Loucy (cell line): ENCODE data around the gene H2BW1.

Experiments
- H2AFZ ChIP-seq: fragments of 200-600 bp; sonication (generic); 2 replicates; pipeline ENCODE4 v1.6.0; 2016; ENCODE audit warnings: antibody characterized with exemption, mild to moderate bottlenecking, low read length, moderate library complexity
- H3F3A ChIP-seq: fragments of 200-600 bp; 2 replicates; pipeline ENCODE4 v1.6.0; 2016; ENCODE audit warnings: antibody characterized with exemption, low read depth, mild to moderate bottlenecking
- H3K27me3 ChIP-seq: fragments of 200-600 bp; sonication (generic); 2 replicates; pipeline ENCODE4 v1.6.1; 2014; ENCODE audit warnings: low read length, mild to moderate bottlenecking; ENCODE audit not compliant: insufficient read depth, poor library complexity, severe bottlenecking
- H3K36me3 ChIP-seq: fragments of 200-600 bp; sonication (generic); 2 replicates; pipeline ENCODE4 v1.6.1; 2016; ENCODE audit warnings: low read length; ENCODE audit not compliant: insufficient read depth
- H3K4me1 ChIP-seq: fragments of 200-600 bp; sonication (generic); 2 replicates; pipeline ENCODE4 v1.5.1; 2014; ENCODE audit warnings: low read length, mild to moderate bottlenecking; ENCODE audit not compliant: insufficient read depth, poor library complexity, severe bottlenecking
- H3K4me2 ChIP-seq: fragments of 200-600 bp; sonication (generic); 2 replicates; pipeline ENCODE4 v1.6.0; 2014; ENCODE audit warnings: antibody characterized with exemption, low read length, low read depth, mild to moderate bottlenecking; ENCODE audit not compliant: poor library complexity, severe bottlenecking
- H3K4me3 ChIP-seq: fragments of 200-600 bp; sonication (generic); 2 replicates; pipeline ENCODE4 v1.5.1; 2014; ENCODE audit warnings: low read length, mild to moderate bottlenecking, mixed read lengths; ENCODE audit not compliant: poor library complexity, severe bottlenecking
- H3K79me2 ChIP-seq: fragments of 200-600 bp; sonication (generic); 2 replicates; pipeline ENCODE4 v1.6.1; 2014; ENCODE audit warnings: low read length; ENCODE audit not compliant: insufficient read depth
- H3K9ac ChIP-seq: fragments of 200-600 bp; sonication (generic); 2 replicates; pipeline ENCODE4 v1.6.0; 2014; ENCODE audit warnings: mild to moderate bottlenecking, low read depth, low read length, moderate library complexity; ENCODE audit not compliant: poor library complexity, severe bottlenecking
- H3K9me2 ChIP-seq: fragments of 200-600 bp; sonication (generic); replicated peaks from 2 replicates; pipeline ENCODE4 v1.6.1; 2016; ENCODE audit warnings: low read depth, low read length, mixed read lengths
- H3K9me3 ChIP-seq: fragments of 200-600 bp; sonication (generic); 2 replicates; pipeline ENCODE4 v1.6.1; 2014; ENCODE audit warnings: mild to moderate bottlenecking, antibody characterized with exemption, low read length, low read depth; ENCODE audit not compliant: insufficient read depth
- H4K20me1 ChIP-seq: fragments of 200-600 bp; sonication (generic); 2 replicates; pipeline ENCODE4 v1.6.0; 2014; ENCODE audit warnings: antibody characterized with exemption, low read length, mild to moderate bottlenecking; ENCODE audit not compliant: insufficient read depth, poor library complexity, severe bottlenecking
- CTCF ChIP-seq: fragments of 200-600 bp; sonication (generic); conservative IDR thresholded peaks from 2 replicates; pipeline ENCODE4 v1.5.1; 2014; ENCODE audit warnings: mild to moderate bottlenecking, antibody characterized with exemption, low read length
- EZH2phosphoT487 ChIP-seq: fragments of 200-600 bp; IDR thresholded peaks from 2 replicates; pipeline ENCODE4 v1.6.1; 2018; ENCODE audit warnings: antibody characterized with exemption, mild to moderate bottlenecking, moderate library complexity, borderline replicate concordance

Gene H2BW1

DNA sequence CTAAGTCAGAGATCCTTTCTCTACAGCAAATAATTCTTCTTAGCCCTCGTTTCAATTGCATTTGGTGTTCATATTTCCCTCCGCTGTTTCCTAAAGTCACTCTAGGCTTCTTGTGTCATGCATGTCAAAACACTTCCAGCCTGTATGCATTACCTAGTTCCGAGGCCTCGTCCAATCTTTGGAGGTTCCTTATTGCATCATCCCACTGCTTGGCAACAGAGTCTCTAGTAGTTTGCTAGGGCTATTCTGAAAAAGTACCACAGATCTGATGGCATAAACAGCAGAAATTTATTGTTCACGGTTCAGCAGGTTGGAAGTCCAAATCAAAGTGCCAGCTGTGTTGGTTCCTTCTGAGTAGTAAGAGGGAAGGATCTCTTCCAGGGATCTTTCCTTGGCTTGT, 32.1 kb upstream of the H2BW1 start:
- Histone ChIP-seq H3K9ac (no peak overlapping the region), H3K9me2 (no peaks in the 10 kb centered on the region), H4K20me1 (no peaks in the 10 kb centered on the region), H3K9me3 (no peaks in the 10 kb centered on the region), H3K36me3 (no peaks in the 10 kb centered on the region), H3K79me2 (no peaks in the 10 kb centered on the region), H3F3A (no peaks in the 10 kb centered on the region), H2AFZ (no peak overlapping the region), H3K4me3 (no peak overlapping the region), H3K4me1 (no peaks in the 10 kb centered on the region), H3K4me2 (no peak overlapping the region), H3K27me3 (no peaks in the 10 kb centered on the region)
- TF ChIP-seq EZH2phosphoT487 (no peak), CTCF (no peak)

DNA sequence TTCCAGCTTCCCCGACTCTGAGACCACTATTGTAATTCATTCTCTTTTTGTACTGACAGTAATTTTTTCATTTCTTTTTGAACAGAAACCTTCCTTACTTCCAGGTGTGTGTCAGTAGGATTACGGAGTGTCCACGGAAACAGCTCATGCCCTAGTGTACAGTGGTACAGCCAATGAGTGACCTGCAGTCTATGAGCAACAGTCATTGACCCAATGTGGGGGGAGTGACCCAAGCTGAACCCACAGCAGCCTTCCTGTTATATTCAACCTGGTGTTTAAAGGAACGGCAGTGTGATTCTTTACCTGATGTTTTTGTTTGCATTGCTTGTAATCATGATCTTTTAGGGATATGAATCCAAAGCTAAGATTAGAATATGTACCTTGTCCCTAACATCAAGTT, 27.5 kb upstream of the H2BW1 start:
- Histone ChIP-seq H3K9me2 (no peaks in the 10 kb centered on the region), H3K4me2 (no peak overlapping the region), H3K4me3 (no peak overlapping the region), H4K20me1 (no peaks in the 10 kb centered on the region), H3K4me1 (no peaks in the 10 kb centered on the region), H3K36me3 (no peaks in the 10 kb centered on the region), H3K9me3 (no peaks in the 10 kb centered on the region), H3F3A (no peaks in the 10 kb centered on the region), H3K27me3 (no peaks in the 10 kb centered on the region), H3K79me2 (no peaks in the 10 kb centered on the region), H3K9ac (no peak overlapping the region), H2AFZ (no peak overlapping the region)
- TF ChIP-seq EZH2phosphoT487 (no peak), CTCF (no peak)

DNA sequence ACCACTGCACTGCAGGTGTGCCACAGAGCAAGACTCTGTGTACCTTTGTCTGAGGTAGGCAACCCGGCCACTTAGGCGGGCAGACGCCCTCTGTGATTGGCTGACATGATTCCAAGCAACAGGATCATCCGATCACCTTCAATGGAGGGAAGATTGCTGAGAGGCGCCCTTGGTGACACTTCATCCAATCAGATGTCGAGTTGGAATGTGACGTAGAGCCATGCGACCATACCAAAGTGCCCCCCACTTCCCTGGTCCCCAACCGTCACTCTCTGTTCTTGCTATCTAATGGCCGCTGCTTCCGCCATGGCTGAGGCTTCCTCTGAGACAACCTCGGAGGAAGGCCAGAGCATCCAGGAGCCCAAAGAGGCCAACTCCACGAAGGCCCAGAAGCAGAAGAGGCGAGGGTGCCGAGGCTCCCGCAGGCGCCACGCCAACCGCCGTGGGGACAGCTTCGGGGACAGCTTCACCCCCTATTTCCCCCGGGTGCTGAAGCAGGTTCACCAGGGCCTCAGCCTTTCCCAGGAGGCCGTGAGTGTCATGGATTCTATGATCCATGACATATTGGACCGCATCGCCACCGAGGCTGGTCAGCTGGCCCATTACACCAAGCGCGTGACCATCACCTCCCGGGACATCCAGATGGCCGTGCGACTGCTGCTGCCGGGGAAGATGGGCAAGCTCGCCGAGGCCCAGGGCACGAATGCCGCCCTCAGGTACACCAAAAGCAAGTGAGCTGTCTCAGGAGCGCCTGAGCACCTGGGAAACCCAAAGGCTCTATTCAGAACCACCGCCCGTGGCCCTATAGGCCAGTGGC, 26.4 kb upstream of the H2BW1 start, which contains the start of gene H2BW2:
TSS of gene H2BW2 (plus strand) at position 268 of the 817 bp plus-strand sequence. CDS start at position 307, 39 bp downstream.
- Histone ChIP-seq H3K9me3 (no peaks in the 10 kb centered on the region), H3K9ac (no peak within 1 kb of the TSS), H3K9me2 (no peaks in the 10 kb centered on the region), H3K36me3 (no peaks in the 10 kb centered on the region), H3K79me2 (no peaks in the 10 kb centered on the region), H2AFZ (no peak within 1 kb of the TSS), H3K27me3 (no peaks in the 10 kb centered on the region), H3K4me2 (no peak within 1 kb of the TSS), H3F3A (no peaks in the 10 kb centered on the region), H3K4me3 (no peak within 1 kb of the TSS), H3K4me1 (no peaks in the 10 kb centered on the region), H4K20me1 (no peaks in the 10 kb centered on the region)
- no peak for TF ChIP-seq CTCF
- TF ChIP-seq EZH2phosphoT487 = no peak
